Measurements from ENCODE around the gene CACNA1B.

Gene CACNA1B

GRCh38 chr9:138009016-138009802 is 131.6 kb downstream of the CACNA1B start:
- H3K4me3 ChIP-seq (ENCODE audit: low read length): no peak overlapping the region
- no peaks in the 10 kb centered on the region for H3K4me1 ChIP-seq (ENCODE audit: control insufficient read depth, low read depth, low read length)
- no peak overlapping the region for H3K9ac ChIP-seq (ENCODE audit: low read length)
- no peak overlapping the region for H3K27ac ChIP-seq (ENCODE audit: low read length)
- no peaks in the 10 kb centered on the region for H3K36me3 ChIP-seq (ENCODE audit: control insufficient read depth, low read depth, low read length)
- H3K9me3 ChIP-seq (ENCODE audit: control insufficient read depth, low read depth, low read length): no peaks in the 10 kb centered on the region
- no peaks in the 10 kb centered on the region for H3K27me3 ChIP-seq (ENCODE audit: control insufficient read depth, insufficient read depth, low read length)

GRCh38 chr9:138009803-138010690 is 132.5 kb downstream of the CACNA1B start:
- H3K9me3 ChIP-seq (ENCODE audit: control insufficient read depth, low read depth, low read length): no peaks in the 10 kb centered on the region
- H3K27ac ChIP-seq (ENCODE audit: low read length): no peak overlapping the region
- no peaks in the 10 kb centered on the region for H3K4me1 ChIP-seq (ENCODE audit: control insufficient read depth, low read depth, low read length)
- H3K9ac ChIP-seq (ENCODE audit: low read length): no peak overlapping the region
- no peaks in the 10 kb centered on the region for H3K27me3 ChIP-seq (ENCODE audit: control insufficient read depth, insufficient read depth, low read length)
- H3K4me3 ChIP-seq (ENCODE audit: low read length): no peak overlapping the region
- H3K36me3 ChIP-seq (ENCODE audit: control insufficient read depth, low read depth, low read length): no peaks in the 10 kb centered on the region

- Histone ChIP-seq H3K4me3 (ENCODE audit: low read length) (no peak overlapping the region), H3K9me3 (ENCODE audit: control insufficient read depth, low read depth, low read length) (no peaks in the 10 kb centered on the region), H3K27me3 (ENCODE audit: control insufficient read depth, insufficient read depth, low read length) (no peaks in the 10 kb centered on the region), H3K36me3 (ENCODE audit: control insufficient read depth, low read depth, low read length) (no peaks in the 10 kb centered on the region), H3K4me1 (ENCODE audit: control insufficient read depth, low read depth, low read length) (no peaks in the 10 kb centered on the region), H3K9ac (ENCODE audit: low read length) (no peak overlapping the region), H3K27ac (ENCODE audit: low read length) (no peak overlapping the region)
These were observed 133.3 kb downstream of the CACNA1B start for GRCh38 chr9:138010861-138011260.

DNA sequence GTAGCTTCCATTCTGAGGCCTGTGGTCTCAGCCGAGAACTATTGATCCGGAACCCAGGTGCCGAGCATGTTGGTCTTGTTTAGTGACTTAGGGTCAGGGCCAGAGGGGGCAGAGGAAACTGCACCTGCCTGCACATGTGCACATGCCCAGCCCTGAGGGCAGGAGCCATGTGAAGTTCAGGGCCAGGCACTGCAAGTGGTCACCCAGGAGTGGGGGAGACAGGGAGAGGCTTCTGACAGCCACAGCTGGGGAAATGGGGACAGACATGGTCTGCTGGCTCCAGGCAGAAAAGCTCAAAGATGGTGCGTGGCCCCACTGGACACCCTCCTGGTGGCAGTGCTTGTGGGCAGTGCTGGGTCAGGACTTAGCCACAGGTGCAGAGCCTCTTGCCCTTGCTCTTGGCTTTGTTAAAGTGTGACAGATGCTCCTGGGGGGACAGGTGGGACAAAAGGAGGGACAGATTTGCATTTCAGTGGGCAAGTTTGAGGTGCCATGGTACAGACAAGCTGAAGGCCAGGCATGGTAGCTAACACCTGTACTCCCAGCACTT is 134.4 kb downstream of the CACNA1B start:
- Histone ChIP-seq H3K4me1 (ENCODE audit: control insufficient read depth, low read depth, low read length) (no peaks in the 10 kb centered on the region), H3K9me3 (ENCODE audit: control insufficient read depth, low read depth, low read length) (no peaks in the 10 kb centered on the region), H3K9ac (ENCODE audit: low read length) (no peak overlapping the region), H3K36me3 (ENCODE audit: control insufficient read depth, low read depth, low read length) (no peaks in the 10 kb centered on the region), H3K4me3 (ENCODE audit: low read length) (no peak overlapping the region), H3K27me3 (ENCODE audit: control insufficient read depth, insufficient read depth, low read length) (no peaks in the 10 kb centered on the region), H3K27ac (ENCODE audit: low read length) (no peak overlapping the region)

DNA sequence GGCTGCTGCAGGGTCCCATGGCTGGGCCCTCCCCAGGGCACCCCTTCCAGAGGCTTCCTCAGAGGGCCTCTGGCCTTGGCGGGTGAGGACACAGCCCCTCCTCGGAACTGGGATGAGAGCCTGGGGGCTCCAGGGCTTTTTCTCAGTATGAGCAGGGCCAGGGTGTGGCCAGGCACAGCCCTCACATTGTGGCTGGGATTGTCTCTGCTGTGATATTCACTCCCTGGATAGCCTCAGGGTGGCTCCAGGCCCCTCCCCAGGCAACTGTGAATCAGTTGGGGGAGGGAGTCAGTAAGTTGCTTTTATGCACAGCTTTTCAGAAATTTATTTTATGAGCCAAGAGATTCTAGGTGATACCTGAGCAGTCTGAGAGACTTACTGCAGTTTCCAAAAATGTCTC is 135.7 kb downstream of the CACNA1B start:
- H3K27ac ChIP-seq (ENCODE audit: low read length): no peak overlapping the region
- H3K4me1 ChIP-seq (ENCODE audit: control insufficient read depth, low read depth, low read length): no peaks in the 10 kb centered on the region
- H3K27me3 ChIP-seq (ENCODE audit: control insufficient read depth, insufficient read depth, low read length): no peaks in the 10 kb centered on the region
- no peaks in the 10 kb centered on the region for H3K9me3 ChIP-seq (ENCODE audit: control insufficient read depth, low read depth, low read length)
- no peak overlapping the region for H3K4me3 ChIP-seq (ENCODE audit: low read length)
- H3K36me3 ChIP-seq (ENCODE audit: control insufficient read depth, low read depth, low read length): no peaks in the 10 kb centered on the region
- H3K9ac ChIP-seq (ENCODE audit: low read length): no peak overlapping the region

DNA sequence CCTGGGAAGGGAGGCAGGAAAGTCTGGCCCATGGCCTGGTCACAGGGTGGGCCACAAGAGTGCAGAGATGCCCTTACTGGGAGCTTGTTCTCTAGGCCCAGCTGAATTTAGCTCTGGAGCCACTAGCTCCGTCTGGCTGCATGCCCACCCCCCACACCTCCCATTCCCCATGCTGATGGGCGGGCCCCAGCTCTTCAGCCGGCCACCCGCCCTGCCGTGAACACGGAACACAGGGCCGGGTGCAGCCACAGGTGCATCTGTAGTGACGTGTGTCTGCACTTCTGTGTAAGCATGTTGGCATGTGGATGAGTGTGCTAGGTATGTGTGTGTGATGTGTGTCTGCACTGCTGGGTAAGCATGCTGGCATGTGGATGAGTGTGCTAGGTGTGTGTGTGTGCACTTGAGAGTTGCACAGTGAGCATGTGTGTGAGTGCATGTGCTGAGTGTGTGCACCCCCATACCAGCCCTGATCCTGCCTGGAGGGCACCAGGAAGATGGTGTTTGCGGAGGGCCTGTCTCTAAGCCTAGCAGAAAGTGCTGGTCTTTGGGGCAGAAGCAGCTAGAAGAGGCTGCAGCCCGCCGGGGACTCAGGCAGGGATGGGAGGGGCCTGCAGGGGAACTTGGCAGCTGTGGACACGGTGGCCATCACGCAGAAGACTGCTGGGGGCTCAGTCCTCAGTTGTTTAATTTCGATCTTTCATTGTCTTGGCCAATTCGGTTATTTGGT is 136.4 kb downstream of the CACNA1B start:
- Histone ChIP-seq H3K27me3 (ENCODE audit: control insufficient read depth, insufficient read depth, low read length) (no peaks in the 10 kb centered on the region), H3K4me1 (ENCODE audit: control insufficient read depth, low read depth, low read length) (no peaks in the 10 kb centered on the region), H3K9ac (ENCODE audit: low read length) (no peak overlapping the region), H3K4me3 (ENCODE audit: low read length) (no peak overlapping the region), H3K27ac (ENCODE audit: low read length) (no peak overlapping the region), H3K36me3 (ENCODE audit: control insufficient read depth, low read depth, low read length) (no peaks in the 10 kb centered on the region), H3K9me3 (ENCODE audit: control insufficient read depth, low read depth, low read length) (no peaks in the 10 kb centered on the region)

DNA sequence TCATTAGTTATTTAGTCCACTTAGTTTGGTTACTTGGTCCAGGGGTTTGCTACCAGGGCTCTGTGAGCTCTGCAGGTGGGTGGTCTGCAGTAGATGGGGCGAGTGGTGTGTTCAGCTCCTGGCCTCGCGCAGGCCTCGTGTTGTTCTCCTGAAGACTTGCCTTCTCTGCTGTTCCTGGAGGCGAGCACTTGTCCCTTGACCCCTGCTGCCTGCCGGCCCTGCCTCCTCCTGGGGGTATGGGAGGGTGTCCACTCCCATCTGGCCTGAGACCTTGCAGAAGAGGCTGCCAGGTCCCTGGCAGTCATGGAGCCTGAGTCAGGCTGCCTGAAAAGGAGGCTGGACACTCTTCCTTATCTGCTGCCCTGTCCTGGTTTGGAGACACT is 137.0 kb downstream of the CACNA1B start:
- H3K27ac ChIP-seq (ENCODE audit: low read length): no peak overlapping the region
- no peaks in the 10 kb centered on the region for H3K36me3 ChIP-seq (ENCODE audit: control insufficient read depth, low read depth, low read length)
- H3K4me3 ChIP-seq (ENCODE audit: low read length): no peak overlapping the region
- H3K4me1 ChIP-seq (ENCODE audit: control insufficient read depth, low read depth, low read length): no peaks in the 10 kb centered on the region
- H3K9ac ChIP-seq (ENCODE audit: low read length): no peak overlapping the region
- H3K9me3 ChIP-seq (ENCODE audit: control insufficient read depth, low read depth, low read length): no peaks in the 10 kb centered on the region
- H3K27me3 ChIP-seq (ENCODE audit: control insufficient read depth, insufficient read depth, low read length): no peaks in the 10 kb centered on the region

DNA sequence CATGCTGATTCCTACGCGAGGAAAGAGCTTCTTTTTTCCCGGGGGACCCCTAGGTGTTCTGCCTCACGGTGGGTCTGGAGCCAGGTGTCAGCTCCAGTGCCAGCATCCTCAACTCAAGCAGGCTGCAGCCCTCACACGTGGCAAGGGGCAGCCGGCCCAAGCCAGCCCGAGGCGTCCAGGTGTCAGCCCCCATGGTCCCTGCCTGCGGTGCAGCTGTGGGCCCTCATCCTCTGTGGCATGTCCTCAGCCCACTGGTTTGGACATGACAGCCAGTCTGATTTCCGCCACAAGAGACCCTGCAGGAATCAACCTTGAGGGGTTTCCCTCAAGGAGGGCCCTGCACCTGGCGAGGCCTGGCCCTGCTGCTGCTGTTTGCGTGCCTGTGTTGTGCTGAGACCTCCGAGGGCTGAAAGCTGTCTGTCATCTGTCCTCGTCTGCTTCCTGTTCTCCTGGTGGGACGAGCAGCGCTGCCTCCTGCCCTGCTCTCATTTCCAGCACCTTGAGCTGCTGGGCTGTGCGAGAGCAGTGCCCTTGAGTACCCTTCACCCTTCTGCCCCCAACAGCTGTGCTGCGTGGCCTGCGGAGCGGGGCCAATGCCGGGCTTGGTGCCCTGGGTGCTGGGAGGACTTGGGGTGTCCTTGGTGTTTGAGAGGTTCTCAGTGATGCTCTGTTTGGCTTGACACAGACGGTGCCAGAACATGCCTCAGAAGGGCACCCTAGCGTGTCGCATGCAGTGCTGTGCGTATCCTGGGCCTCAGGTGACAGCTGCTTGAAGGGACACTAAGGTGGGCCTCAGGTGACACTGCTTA is 137.6 kb downstream of the CACNA1B start:
- no peak overlapping the region for H3K27ac ChIP-seq (ENCODE audit: low read length)
- no peaks in the 10 kb centered on the region for H3K9me3 ChIP-seq (ENCODE audit: control insufficient read depth, low read depth, low read length)
- no peaks in the 10 kb centered on the region for H3K36me3 ChIP-seq (ENCODE audit: control insufficient read depth, low read depth, low read length)
- H3K9ac ChIP-seq (ENCODE audit: low read length): no peak overlapping the region
- H3K4me3 ChIP-seq (ENCODE audit: low read length): no peak overlapping the region
- H3K4me1 ChIP-seq (ENCODE audit: control insufficient read depth, low read depth, low read length): no peaks in the 10 kb centered on the region
- no peaks in the 10 kb centered on the region for H3K27me3 ChIP-seq (ENCODE audit: control insufficient read depth, insufficient read depth, low read length)

GRCh38 chr9:138016406-138017187 is 139.0 kb downstream of the CACNA1B start:
- Histone ChIP-seq H3K4me1 (ENCODE audit: control insufficient read depth, low read depth, low read length) (no peaks in the 10 kb centered on the region), H3K9me3 (ENCODE audit: control insufficient read depth, low read depth, low read length) (no peaks in the 10 kb centered on the region), H3K9ac (ENCODE audit: low read length) (no peak overlapping the region), H3K27me3 (ENCODE audit: control insufficient read depth, insufficient read depth, low read length) (peaks cover 1% of the 10 kb centered on the region), H3K36me3 (ENCODE audit: control insufficient read depth, low read depth, low read length) (no peaks in the 10 kb centered on the region), H3K27ac (ENCODE audit: low read length) (no peak overlapping the region), H3K4me3 (ENCODE audit: low read length) (no peak overlapping the region)

- no peak overlapping the region for H3K9ac ChIP-seq (ENCODE audit: low read length)
- H3K4me3 ChIP-seq (ENCODE audit: low read length): no peak overlapping the region
- no peaks in the 10 kb centered on the region for H3K36me3 ChIP-seq (ENCODE audit: control insufficient read depth, low read depth, low read length)
- H3K4me1 ChIP-seq (ENCODE audit: control insufficient read depth, low read depth, low read length): no peaks in the 10 kb centered on the region
- peaks cover 7% of the 10 kb centered on the region for H3K27me3 ChIP-seq (ENCODE audit: control insufficient read depth, insufficient read depth, low read length)
- H3K27ac ChIP-seq (ENCODE audit: low read length): no peak overlapping the region
- H3K9me3 ChIP-seq (ENCODE audit: control insufficient read depth, low read depth, low read length): no peaks in the 10 kb centered on the region
These were observed 139.6 kb downstream of the CACNA1B start for GRCh38 chr9:138017200-138017599.
